Renal cortical epithelial cell (primary cell): ENCODE measurements around the gene ARHGEF7. TPM values are rescaled to one million over a fixed set of nuclear protein-coding genes. Genes with fewer than 3 reads are reported as not detected.
A peak's percentile ranks its signal among the peaks of the same experiment; 100 is the strongest.
"Not testable (repeated sequence)": the region's sequence is repeated elsewhere in the genome, so short reads cannot be mapped to it uniquely, and the experiment has no call there.

ENCODE experiments used
- DNase-seq: peaks from one replicate; pipeline ENCODE4 v3.0.0-alpha.2; 2011; ENCODE audit warnings: low read depth
- total RNA-seq: library from RNA; depleted of rRNA; stranded (reverse); fragments of >200 nt; gene quantifications from 2 replicates; pipeline ENCODE4 v1.2.3, GENCODE V29; 2014

The ARHGEF7 gene
- total RNA-seq, 1 donor from 2014 or later, result 37.6 TPM

- peak; percentile 60 for DNase-seq
Measured at GRCh38 chr13:111171629-111172028, 56.5 kb downstream of the ARHGEF7 start.

- DNase-seq, result no peak
Measured at GRCh38 chr13:111174377-111175114, 59.4 kb downstream of the ARHGEF7 start.

GRCh38 chr13:111175372-111175771 is 60.3 kb downstream of the ARHGEF7 start:
- no peak for DNase-seq

GRCh38 chr13:111175935-111176334 is 60.8 kb downstream of the ARHGEF7 start:
- DNase-seq, result no peak

- DNase-seq, result no peak
Measured at GRCh38 chr13:111176421-111176820, 61.3 kb downstream of the ARHGEF7 start.

- no peak for DNase-seq
Measured at GRCh38 chr13:111177081-111177711, 62.1 kb downstream of the ARHGEF7 start.

- DNase-seq, result peak; percentile 64
Measured at GRCh38 chr13:111177921-111178320, 62.8 kb downstream of the ARHGEF7 start.

- DNase-seq, result no peak
Measured at GRCh38 chr13:111178402-111178801, 63.3 kb downstream of the ARHGEF7 start.

GRCh38 chr13:111179908-111180760 is 65.0 kb downstream of the ARHGEF7 start:
- no peak for DNase-seq

- DNase-seq, result no peak
Measured at GRCh38 chr13:111181977-111182376, 66.9 kb downstream of the ARHGEF7 start.

- DNase-seq, result no peak
Measured at GRCh38 chr13:111183087-111183645, 68.1 kb downstream of the ARHGEF7 start.

- no peak for DNase-seq
Measured at GRCh38 chr13:111183959-111184358, 68.8 kb downstream of the ARHGEF7 start.

- DNase-seq, result no peak
Measured at GRCh38 chr13:111184458-111185401, 69.6 kb downstream of the ARHGEF7 start.

- DNase-seq, result no peak
Measured at GRCh38 chr13:111186305-111186935, 71.3 kb downstream of the ARHGEF7 start.

- DNase-seq, result peak; percentile 63
Measured at GRCh38 chr13:111187960-111188541, 72.9 kb downstream of the ARHGEF7 start.

GRCh38 chr13:111189064-111189505 is 74.0 kb downstream of the ARHGEF7 start:
- not testable (repeated sequence) for DNase-seq

- not testable (repeated sequence) for DNase-seq
Measured at GRCh38 chr13:111189516-111189915, 74.4 kb downstream of the ARHGEF7 start.

- DNase-seq, result not testable (repeated sequence)
Measured at GRCh38 chr13:111193223-111193622, 78.1 kb downstream of the ARHGEF7 start.

GRCh38 chr13:111194651-111195050 is 79.5 kb downstream of the ARHGEF7 start:
- DNase-seq, result peak; percentile 86
